NCI-H2107 (cell line): Measurements from ENCODE around the gene OR5M3.

Experiments
- DNase-seq: peaks from one replicate; lab custom pipeline; 2025; lab: John Stamatoyannopoulos, UW

Gene OR5M3

DNA sequence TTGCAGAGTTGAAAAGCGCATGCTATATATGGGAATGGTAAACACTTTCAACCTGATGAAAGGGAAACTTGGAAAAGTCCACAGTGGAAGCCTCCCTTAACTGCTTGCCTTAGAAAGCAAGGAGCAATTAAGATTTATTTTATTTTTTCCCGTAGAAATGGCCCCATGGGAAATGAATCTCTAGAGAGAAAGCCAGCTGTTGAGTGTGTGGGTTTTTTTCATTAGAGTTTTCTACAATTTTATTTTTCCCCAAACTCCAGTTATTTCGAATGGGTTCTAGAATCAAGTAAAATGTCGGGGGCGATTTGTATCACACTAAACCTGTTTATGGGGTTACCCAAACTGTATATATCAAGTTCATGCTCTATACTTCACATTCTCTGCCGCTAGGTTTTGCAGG lies at the start of gene OR5M3:
TSS of gene OR5M3 (minus strand) at position 101 of the 400 bp plus-strand sequence. CDS start 2,855 bp downstream, outside the sequence.
- DNase-seq = no peak

DNA sequence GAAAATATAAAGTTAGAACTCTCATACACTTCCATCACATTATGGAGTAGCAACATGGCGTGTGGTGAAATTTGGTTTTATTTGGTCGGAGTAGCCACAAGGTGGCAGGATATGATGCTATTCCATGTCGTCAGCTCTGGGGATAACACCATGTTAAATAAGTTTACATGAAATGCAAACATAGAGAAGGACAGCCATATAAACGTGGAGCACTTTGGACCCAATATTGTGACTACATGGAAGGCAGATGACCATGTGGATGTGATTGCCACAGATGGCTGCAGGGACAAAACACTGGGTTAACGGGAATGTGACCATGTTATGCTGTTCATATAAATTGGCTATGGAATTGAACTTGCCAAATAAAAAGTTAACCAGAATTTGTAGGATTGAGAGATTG lies 48.9 kb upstream of the OR5M3 start:
- no peak for DNase-seq

DNA sequence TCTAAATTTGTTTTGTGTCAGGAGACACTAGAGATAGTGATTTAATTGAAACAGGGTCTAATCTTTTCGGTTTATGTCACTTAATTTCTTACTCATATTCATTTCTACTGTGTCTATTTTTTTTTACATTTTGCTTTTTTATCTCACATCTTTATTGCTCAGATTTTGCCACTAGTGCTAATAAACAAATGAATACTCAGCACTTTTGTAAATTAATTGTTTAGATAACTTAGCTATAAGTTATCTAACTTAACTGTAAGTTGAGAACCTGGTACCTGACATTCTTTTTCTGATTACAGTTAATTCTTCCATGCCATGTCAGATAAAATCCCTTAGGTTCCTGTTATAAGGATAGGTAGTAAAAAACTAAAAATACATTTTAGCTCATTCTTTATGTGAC lies 40.1 kb upstream of the OR5M3 start:
- no peak for DNase-seq

DNA sequence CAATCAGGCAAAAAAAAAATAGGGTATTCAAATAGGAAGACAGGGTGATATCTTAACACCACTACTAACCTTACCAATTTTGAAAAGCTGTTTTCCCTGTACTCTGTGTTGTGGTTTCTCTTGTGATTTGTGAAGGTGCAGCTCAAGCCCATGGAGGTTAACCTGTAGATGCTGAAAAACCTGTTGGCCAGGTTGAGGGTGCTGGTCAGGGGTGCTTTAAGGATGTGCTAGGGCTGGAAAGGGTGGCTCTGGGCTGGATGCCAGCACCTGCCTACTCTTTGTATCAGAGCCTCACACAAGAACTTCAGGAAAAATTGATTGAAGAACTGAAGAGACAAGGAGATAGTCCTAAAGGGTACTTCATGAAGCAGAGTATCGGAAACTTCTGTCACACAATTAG lies 36.3 kb upstream of the OR5M3 start:
- no peak for DNase-seq

DNA sequence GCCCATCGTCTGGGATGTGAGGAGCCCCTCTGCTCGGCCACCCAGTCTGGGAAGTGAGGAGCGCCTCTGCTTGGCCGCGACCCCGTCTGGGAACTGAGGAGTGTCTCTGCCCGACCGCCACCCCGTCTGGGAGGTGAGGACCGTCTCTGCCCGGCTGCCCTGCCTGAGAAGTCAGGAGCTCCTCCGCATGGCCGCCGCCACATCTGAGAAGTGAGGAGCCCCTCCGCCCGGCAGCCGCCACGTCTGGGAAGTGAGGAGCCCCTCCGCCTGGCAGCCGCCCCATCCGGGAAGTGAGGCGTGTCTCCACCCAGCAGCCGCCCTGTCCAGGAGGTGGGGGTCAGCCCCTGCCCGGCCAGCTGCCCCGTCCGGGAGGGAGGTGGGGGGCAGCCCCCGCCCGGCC lies 23.9 kb upstream of the OR5M3 start:
- no peak for DNase-seq

DNA sequence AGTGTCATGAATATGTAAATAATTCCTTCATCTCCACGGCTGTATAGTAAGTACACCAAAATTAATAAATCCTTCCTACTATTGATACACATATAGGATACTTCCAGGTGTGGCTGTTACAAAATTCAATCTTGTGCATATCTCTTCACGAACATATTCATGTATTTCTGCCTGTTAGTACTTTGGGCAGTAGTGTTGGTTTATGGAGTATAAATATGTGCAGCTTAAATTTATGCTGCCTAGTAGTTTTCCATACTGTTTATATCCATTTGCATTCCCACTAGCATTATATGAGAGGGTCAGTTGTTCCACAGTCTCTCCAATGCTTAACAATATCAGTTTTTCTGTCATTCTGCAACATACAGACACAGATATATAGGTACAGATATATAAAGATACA lies 22.0 kb upstream of the OR5M3 start:
- no peak for DNase-seq

DNA sequence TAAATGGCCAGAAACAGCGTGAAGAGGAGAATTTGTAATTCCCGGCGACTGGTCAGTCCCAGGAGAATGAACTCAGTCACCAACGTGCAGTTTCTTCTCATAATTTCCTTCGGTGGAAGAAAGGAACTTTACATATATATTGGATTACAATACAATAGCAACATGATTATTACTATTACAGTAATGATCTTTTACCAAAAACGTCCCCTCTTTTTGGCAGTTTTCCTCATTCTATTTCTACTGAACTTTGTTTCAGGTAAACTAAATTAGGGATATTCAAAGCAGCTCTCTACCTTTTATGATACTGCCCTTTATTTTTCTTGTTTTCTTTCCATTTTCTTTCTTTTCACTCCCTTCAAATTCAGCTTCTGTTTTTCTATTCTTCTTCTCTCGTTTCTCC lies 18.1 kb upstream of the OR5M3 start, which contains the start of gene OR5M8:
TSS of gene OR5M8 (minus strand) at position 101 of the 400 bp plus-strand sequence. CDS start at position 101, 0 bp downstream.
- DNase-seq = no peak

DNA sequence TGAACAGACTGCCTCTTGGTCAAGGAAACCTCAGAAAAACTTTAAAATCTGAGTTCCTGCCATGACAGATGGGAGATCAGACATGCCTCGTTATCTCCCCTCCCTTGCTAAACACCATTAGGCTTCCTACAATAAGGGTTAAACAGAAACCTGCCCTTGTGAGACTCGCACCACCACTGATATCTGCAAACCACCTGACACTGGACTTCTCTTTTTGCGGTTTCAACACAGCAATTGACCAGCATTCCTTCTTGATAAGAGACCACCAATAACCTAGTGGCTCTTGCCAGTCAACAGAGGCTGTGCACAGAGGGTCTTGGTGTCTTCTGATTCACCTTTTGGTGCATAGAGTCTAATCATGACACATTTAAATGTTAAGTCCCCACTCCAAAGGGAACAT lies 13.6 kb upstream of the OR5M3 start:
- DNase-seq = no peak

DNA sequence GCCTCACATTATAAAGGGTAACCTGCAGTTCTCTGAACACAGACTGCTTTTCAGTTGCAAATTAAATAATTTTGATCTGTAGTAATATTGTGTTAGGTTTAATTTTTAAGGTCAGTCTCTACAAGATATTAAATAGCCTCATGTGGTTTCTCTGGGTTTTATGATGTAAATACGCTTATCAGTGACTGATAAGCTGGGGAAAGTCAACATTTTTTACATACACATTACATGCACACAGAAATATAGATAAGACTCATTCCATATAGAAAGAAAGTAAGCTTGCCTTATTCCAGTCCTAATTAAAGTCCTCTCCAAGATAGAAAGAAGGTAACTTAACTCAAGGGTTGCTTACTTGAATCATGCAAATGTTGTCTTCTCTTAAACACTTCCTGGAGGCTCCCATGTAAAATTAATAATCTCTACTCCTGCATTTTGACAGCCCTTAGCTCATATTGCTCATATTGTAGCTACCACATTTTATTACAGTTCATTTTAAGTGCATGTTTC lies 1.6 kb upstream of the OR5M3 start:
- DNase-seq = no peak

DNA sequence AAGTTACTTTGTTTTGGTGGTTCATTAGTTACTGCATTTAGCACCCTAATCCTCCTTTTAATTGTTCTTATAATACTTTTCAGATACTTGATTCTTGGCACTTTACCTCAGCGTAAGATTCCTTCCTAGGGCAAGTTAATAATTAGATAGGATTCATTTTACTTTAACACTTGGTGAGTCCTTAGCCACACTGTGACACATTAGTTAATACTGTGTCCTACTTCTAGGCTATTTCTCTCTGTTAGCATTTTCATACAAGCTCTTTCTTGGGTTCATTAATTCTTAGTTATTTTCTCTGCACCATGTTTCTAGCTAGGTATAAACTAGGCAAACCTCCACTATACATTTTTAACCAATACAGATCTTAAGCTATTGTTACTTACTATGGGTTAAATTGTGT lies 16.1 kb downstream of the OR5M3 start:
- DNase-seq = no peak

DNA sequence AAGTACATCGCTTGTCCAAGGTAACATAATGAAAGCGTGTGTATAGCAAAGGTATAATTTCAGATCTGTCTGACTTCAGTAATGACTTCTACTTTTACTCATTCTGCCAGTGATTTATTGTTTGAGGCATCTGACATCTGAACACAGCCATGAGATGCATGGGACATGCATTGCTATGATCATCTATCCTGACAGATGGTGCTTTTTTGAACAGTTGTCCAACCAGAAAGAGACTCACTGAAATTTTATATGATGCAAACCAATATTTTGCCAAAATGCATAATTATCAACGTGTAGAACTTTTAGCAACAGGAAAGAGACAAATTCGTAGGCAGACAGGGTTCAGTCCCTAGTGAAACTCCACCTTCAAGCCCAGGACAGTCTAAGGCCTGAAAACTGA lies 19.6 kb downstream of the OR5M3 start:
- no peak for DNase-seq
